Loucy (cell line): ENCODE measurements around the gene KANK2.
A peak's percentile ranks its signal among the peaks of the same experiment; 100 is the strongest.

Source experiments
- H2AFZ ChIP-seq: fragments of 200-600 bp; sonication (generic); 2 replicates; pipeline ENCODE4 v1.6.0; 2016; ENCODE audit warnings: antibody characterized with exemption, mild to moderate bottlenecking, low read length, moderate library complexity
- H3F3A ChIP-seq: fragments of 200-600 bp; 2 replicates; pipeline ENCODE4 v1.6.0; 2016; ENCODE audit warnings: antibody characterized with exemption, low read depth, mild to moderate bottlenecking
- H3K27me3 ChIP-seq: fragments of 200-600 bp; sonication (generic); 2 replicates; pipeline ENCODE4 v1.6.1; 2014; ENCODE audit warnings: low read length, mild to moderate bottlenecking; ENCODE audit not compliant: insufficient read depth, poor library complexity, severe bottlenecking
- H3K36me3 ChIP-seq: fragments of 200-600 bp; sonication (generic); 2 replicates; pipeline ENCODE4 v1.6.1; 2016; ENCODE audit warnings: low read length; ENCODE audit not compliant: insufficient read depth
- H3K4me1 ChIP-seq: fragments of 200-600 bp; sonication (generic); 2 replicates; pipeline ENCODE4 v1.5.1; 2014; ENCODE audit warnings: low read length, mild to moderate bottlenecking; ENCODE audit not compliant: insufficient read depth, poor library complexity, severe bottlenecking
- H3K4me2 ChIP-seq: fragments of 200-600 bp; sonication (generic); 2 replicates; pipeline ENCODE4 v1.6.0; 2014; ENCODE audit warnings: antibody characterized with exemption, low read length, low read depth, mild to moderate bottlenecking; ENCODE audit not compliant: poor library complexity, severe bottlenecking
- H3K4me3 ChIP-seq: fragments of 200-600 bp; sonication (generic); 2 replicates; pipeline ENCODE4 v1.5.1; 2014; ENCODE audit warnings: low read length, mild to moderate bottlenecking, mixed read lengths; ENCODE audit not compliant: poor library complexity, severe bottlenecking
- H3K79me2 ChIP-seq: fragments of 200-600 bp; sonication (generic); 2 replicates; pipeline ENCODE4 v1.6.1; 2014; ENCODE audit warnings: low read length; ENCODE audit not compliant: insufficient read depth
- H3K9ac ChIP-seq: fragments of 200-600 bp; sonication (generic); 2 replicates; pipeline ENCODE4 v1.6.0; 2014; ENCODE audit warnings: mild to moderate bottlenecking, low read depth, low read length, moderate library complexity; ENCODE audit not compliant: poor library complexity, severe bottlenecking
- H3K9me2 ChIP-seq: fragments of 200-600 bp; sonication (generic); replicated peaks from 2 replicates; pipeline ENCODE4 v1.6.1; 2016; ENCODE audit warnings: low read depth, low read length, mixed read lengths
- H3K9me3 ChIP-seq: fragments of 200-600 bp; sonication (generic); 2 replicates; pipeline ENCODE4 v1.6.1; 2014; ENCODE audit warnings: mild to moderate bottlenecking, antibody characterized with exemption, low read length, low read depth; ENCODE audit not compliant: insufficient read depth
- H4K20me1 ChIP-seq: fragments of 200-600 bp; sonication (generic); 2 replicates; pipeline ENCODE4 v1.6.0; 2014; ENCODE audit warnings: antibody characterized with exemption, low read length, mild to moderate bottlenecking; ENCODE audit not compliant: insufficient read depth, poor library complexity, severe bottlenecking
- EZH2phosphoT487 ChIP-seq: fragments of 200-600 bp; IDR thresholded peaks from 2 replicates; pipeline ENCODE4 v1.6.1; 2018; ENCODE audit warnings: antibody characterized with exemption, mild to moderate bottlenecking, moderate library complexity, borderline replicate concordance
- TF ChIP-seq, protein P1 (sequence below): fragments of 200-600 bp; sonication (generic); conservative IDR thresholded peaks from 2 replicates; pipeline ENCODE4 v1.5.1; 2014; ENCODE audit warnings: mild to moderate bottlenecking, antibody characterized with exemption, low read length

KANK2 gene

DNA sequence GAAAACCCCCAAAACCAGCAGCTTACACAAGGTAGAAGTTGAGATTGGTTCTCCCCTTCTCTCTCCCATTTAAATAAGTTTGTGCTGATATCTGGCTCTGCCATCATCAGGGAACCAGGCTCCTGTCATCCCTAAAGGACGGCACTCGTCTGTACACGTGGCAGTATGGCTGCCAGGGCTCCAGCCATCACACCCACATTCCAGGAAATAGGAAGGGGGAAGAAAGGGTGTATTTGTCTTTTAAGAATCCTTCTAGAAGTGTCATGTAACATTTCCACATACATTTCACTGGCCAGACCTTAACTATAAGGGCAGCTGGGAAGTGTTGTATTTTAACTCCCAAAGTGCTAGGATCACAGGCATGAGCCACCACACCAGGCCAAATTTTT is 51.8 kb downstream of the KANK2 start:
- Histone ChIP-seq H3K4me3 (no peak overlapping the region), H3K9me2 (no peaks in the 10 kb centered on the region), H3F3A (no peaks in the 10 kb centered on the region), H3K4me1 (peaks cover 11% of the 10 kb centered on the region), H4K20me1 (no peaks in the 10 kb centered on the region), H3K9ac (no peak overlapping the region), H2AFZ (no peak overlapping the region), H3K27me3 (no peaks in the 10 kb centered on the region), H3K79me2 (peaks cover 8% of the 10 kb centered on the region; the same call in 1 of the 2 replicates), H3K4me2 (no peak overlapping the region), H3K9me3 (no peaks in the 10 kb centered on the region), H3K36me3 (peaks cover 20% of the 10 kb centered on the region; the same call in 1 of the 2 replicates)
- TF ChIP-seq, protein P1, sequence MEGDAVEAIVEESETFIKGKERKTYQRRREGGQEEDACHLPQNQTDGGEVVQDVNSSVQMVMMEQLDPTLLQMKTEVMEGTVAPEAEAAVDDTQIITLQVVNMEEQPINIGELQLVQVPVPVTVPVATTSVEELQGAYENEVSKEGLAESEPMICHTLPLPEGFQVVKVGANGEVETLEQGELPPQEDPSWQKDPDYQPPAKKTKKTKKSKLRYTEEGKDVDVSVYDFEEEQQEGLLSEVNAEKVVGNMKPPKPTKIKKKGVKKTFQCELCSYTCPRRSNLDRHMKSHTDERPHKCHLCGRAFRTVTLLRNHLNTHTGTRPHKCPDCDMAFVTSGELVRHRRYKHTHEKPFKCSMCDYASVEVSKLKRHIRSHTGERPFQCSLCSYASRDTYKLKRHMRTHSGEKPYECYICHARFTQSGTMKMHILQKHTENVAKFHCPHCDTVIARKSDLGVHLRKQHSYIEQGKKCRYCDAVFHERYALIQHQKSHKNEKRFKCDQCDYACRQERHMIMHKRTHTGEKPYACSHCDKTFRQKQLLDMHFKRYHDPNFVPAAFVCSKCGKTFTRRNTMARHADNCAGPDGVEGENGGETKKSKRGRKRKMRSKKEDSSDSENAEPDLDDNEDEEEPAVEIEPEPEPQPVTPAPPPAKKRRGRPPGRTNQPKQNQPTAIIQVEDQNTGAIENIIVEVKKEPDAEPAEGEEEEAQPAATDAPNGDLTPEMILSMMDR: no peak
- TF ChIP-seq EZH2phosphoT487: no peak

DNA sequence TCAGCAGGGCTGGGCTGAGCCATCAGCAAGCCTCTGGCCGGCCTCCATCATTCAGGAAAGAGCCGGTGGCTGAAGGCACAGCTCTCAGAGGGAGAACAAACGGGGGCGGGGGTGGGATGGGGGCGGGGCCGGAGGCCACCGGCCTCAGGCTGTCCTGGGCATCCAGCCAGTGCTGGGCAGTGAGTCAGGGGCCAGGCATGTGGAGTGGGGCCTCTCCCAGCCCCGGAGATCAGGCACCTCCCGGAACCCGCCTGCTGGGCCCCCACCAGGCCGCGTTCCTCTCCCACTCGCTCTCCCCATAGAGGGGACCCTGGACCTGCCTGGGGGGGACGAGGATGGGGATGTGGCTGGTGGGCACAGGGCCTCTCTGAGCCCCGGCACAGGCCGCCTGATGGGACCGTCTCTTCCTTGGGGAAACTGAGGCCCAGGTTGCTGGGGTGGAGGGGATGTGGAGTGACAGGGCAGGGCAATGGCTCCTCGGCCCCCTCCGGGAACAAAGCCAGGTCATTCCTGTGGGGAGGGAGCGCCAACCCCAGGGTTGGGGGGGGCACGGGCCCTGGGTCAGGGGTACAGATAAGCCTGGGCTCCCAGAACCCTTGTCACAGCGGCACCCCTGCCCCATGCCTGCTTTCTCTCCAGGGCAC is 54.7 kb downstream of the KANK2 start:
- peaks cover 11% of the 10 kb centered on the region for H3K4me1 ChIP-seq
- no peaks in the 10 kb centered on the region for H4K20me1 ChIP-seq
- H2AFZ ChIP-seq: no peak overlapping the region
- H3K4me3 ChIP-seq: peak overlapping the region; percentile 22
- peaks cover 18% of the 10 kb centered on the region; the same call in 1 of the 2 replicates for H3K36me3 ChIP-seq
- H3K9me3 ChIP-seq: no peaks in the 10 kb centered on the region
- H3K27me3 ChIP-seq: no peaks in the 10 kb centered on the region
- H3K9ac ChIP-seq: peak overlapping the region; percentile 26
- no peaks in the 10 kb centered on the region for H3F3A ChIP-seq
- H3K4me2 ChIP-seq: peak overlapping the region; percentile 23
- TF ChIP-seq EZH2phosphoT487: no peak
- TF ChIP-seq, protein P1: no peak
- no peaks in the 10 kb centered on the region for H3K79me2 ChIP-seq
- no peaks in the 10 kb centered on the region for H3K9me2 ChIP-seq

DNA sequence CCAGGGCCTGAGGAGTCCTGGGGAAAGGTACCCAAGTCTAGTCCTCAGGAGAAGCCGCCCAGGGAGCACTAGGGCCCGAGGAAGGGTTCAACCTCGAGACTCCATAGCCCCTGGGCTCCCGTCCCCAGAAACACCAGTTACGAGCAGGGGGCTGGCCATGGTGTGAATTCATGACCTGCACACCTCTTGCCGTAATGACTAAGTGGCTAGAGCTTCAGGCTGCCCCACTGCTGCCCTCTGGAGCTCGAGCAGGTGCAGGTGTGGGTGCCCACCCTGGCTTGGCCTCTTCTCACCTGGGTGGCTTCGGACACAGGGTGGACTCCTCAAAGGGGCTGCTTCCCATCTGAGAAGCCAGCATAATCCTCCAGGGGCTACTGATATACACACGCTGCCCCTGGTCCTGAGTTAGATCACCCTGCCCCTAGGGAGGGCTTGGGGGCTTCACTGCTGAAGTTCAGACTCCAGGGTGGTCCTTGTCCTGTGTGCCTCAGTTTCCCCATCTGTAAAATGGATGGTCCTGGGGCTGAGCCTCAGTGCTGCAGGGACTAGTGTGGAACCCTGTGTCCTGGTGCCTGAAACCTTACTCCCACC is 55.3 kb downstream of the KANK2 start:
- H3K4me2 ChIP-seq: no peak overlapping the region
- H3K27me3 ChIP-seq: no peaks in the 10 kb centered on the region
- peaks cover 11% of the 10 kb centered on the region for H3K4me1 ChIP-seq
- H3K79me2 ChIP-seq: no peaks in the 10 kb centered on the region
- H3K36me3 ChIP-seq: peaks cover 16% of the 10 kb centered on the region; the same call in 1 of the 2 replicates
- TF ChIP-seq, protein P1: 0 out of 2 replicates have a peak, but pooled peaks have one; percentile 13
- TF ChIP-seq EZH2phosphoT487: no peak
- H3K4me3 ChIP-seq: no peak overlapping the region
- H3K9me3 ChIP-seq: no peaks in the 10 kb centered on the region
- no peaks in the 10 kb centered on the region for H3K9me2 ChIP-seq
- H2AFZ ChIP-seq: no peak overlapping the region
- no peak overlapping the region for H3K9ac ChIP-seq
- H4K20me1 ChIP-seq: no peaks in the 10 kb centered on the region
- H3F3A ChIP-seq: no peaks in the 10 kb centered on the region
